AG04450 (cell line): ENCODE results near the gene ATG16L1. TPM values are rescaled to one million over a fixed set of nuclear protein-coding genes. Genes with fewer than 3 reads are reported as not detected.

Experiments used
- CTCF ChIA-PET: fragments of 300-600, 350-600 bp; formaldehyde crosslinking; extraction: SDS; loops from one replicate; lab custom pipeline; 2022; ENCODE audit warnings: antibody characterized with exemption, inconsistent platforms; lab: Charles Lee
- POLR2A ChIA-PET: fragments of 350-600 bp; formaldehyde crosslinking; extraction: SDS; loops from one replicate; lab custom pipeline; 2021; ENCODE audit warnings: antibody characterized with exemption, inconsistent platforms; lab: Yijun Ruan, JAX
- DNase-seq: peaks from one replicate; pipeline ENCODE4 v3.0.0-alpha.2; 2011; ENCODE audit warnings: low read depth, low spot score
- H3K27ac ChIP-seq: one replicate; pipeline ENCODE4 v1.5.1; 2012; ENCODE audit warnings: low read depth, low read length, control low read depth
- H3K27me3 ChIP-seq: one replicate; pipeline ENCODE4 v1.6.0; 2012; ENCODE audit warnings: low read length; ENCODE audit not compliant: control insufficient read depth, insufficient read depth
- H3K4me3 ChIP-seq: 2 replicates; pipeline ENCODE4 v1.5.1; 2011; ENCODE audit warnings: mild to moderate bottlenecking, low read depth, low read length, control low read depth
- H3K9me3 ChIP-seq: 2 replicates; pipeline ENCODE4 v1.5.1; 2012; ENCODE audit warnings: low read length; ENCODE audit not compliant: control insufficient read depth, insufficient read depth
- polyA plus RNA-seq: library from polyadenylated mRNA; depleted of rRNA; stranded (reverse); fragments of >200 nt; gene quantifications from 2 replicates; pipeline ENCODE4 v1.2.3, GENCODE V29; 2011
- TF ChIP-seq, protein P1 (sequence below): IDR thresholded peaks from 2 replicates; pipeline ENCODE4 v1.5.1; 2011; ENCODE audit warnings: low read depth, low read length, control low read depth, inconsistent platforms

Gene ATG16L1
- polyA plus RNA-seq, 1 experiment, result 32.8 TPM

- H3K9me3 ChIP-seq, result no peaks in the 10 kb centered on the region
- H3K27me3 ChIP-seq, result peaks cover 5% of the 10 kb centered on the region
- TF ChIP-seq, protein P1, sequence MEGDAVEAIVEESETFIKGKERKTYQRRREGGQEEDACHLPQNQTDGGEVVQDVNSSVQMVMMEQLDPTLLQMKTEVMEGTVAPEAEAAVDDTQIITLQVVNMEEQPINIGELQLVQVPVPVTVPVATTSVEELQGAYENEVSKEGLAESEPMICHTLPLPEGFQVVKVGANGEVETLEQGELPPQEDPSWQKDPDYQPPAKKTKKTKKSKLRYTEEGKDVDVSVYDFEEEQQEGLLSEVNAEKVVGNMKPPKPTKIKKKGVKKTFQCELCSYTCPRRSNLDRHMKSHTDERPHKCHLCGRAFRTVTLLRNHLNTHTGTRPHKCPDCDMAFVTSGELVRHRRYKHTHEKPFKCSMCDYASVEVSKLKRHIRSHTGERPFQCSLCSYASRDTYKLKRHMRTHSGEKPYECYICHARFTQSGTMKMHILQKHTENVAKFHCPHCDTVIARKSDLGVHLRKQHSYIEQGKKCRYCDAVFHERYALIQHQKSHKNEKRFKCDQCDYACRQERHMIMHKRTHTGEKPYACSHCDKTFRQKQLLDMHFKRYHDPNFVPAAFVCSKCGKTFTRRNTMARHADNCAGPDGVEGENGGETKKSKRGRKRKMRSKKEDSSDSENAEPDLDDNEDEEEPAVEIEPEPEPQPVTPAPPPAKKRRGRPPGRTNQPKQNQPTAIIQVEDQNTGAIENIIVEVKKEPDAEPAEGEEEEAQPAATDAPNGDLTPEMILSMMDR, result no peak
- POLR2A ChIA-PET, result no interaction called here
- CTCF ChIA-PET, result interaction anchor here (1.1 kb wide), 1 partner anchor 10 kb away, joined by 3 read pairs; the partner anchor contains the start of gene ATG16L1
- no peak overlapping the region for H3K4me3 ChIP-seq
- DNase-seq, result no peak
- H3K27ac ChIP-seq, result no peak overlapping the region
These were observed 10.6 kb upstream of the ATG16L1 start for GRCh38 chr2:233240897-233241296.

DNA sequence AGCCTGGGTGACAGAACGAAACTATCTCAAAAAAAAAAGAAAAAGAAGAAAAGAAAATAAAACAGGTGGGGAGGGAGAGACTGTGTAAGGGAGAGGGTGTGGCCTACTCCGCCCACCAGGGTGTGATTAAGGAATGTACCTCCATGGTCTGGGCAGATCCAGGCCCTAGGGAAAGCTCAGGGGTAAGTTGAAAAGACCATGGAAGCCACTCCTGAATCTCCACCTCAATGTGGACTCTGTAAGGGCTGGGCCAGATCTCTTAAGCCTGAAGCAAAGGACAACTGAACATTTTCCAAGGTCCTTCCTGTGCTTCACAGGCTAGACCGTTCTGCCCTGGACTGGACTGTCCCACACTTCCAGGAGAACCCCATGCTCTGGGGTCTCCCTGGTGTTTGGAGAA lies 9.7 kb upstream of the ATG16L1 start:
- CTCF ChIA-PET, result interaction anchor here (0.8 to 1.5 kb wide), 2 partner anchors 10 to 188 kb away, joined by 4 to 6 read pairs; partner anchors contain the start of gene ATG16L1
- Histone ChIP-seq H3K4me3 (no peak overlapping the region), H3K9me3 (no peaks in the 10 kb centered on the region), H3K27ac (no peak overlapping the region), H3K27me3 (peaks cover 2% of the 10 kb centered on the region)
- TF ChIP-seq, protein P1, result no peak
- POLR2A ChIA-PET, result no interaction called here
- no peak for DNase-seq

GRCh38 chr2:233242231-233242927 lies 9.1 kb upstream of the ATG16L1 start:
- TF ChIP-seq, protein P1, result no peak
- ChIA-PET POLR2A (no interaction called here), CTCF (interaction anchor here (0.8 to 1.5 kb wide), 2 partner anchors 9 to 189 kb away, joined by 4 to 6 read pairs; partner anchors contain the start of gene ATG16L1)
- H3K4me3 ChIP-seq, result no peak overlapping the region
- DNase-seq, result no peak
- peaks cover 2% of the 10 kb centered on the region for H3K27me3 ChIP-seq
- no peak overlapping the region for H3K27ac ChIP-seq
- H3K9me3 ChIP-seq, result no peaks in the 10 kb centered on the region

- CTCF ChIA-PET, result interaction anchor here (1.5 kb wide), 1 partner anchor 8 kb away, joined by 6 read pairs; the partner anchor contains the start of gene ATG16L1
- H3K9me3 ChIP-seq, result no peaks in the 10 kb centered on the region
- no peak overlapping the region for H3K27ac ChIP-seq
- H3K4me3 ChIP-seq, result no peak overlapping the region
- TF ChIP-seq, protein P1, result no peak
- H3K27me3 ChIP-seq, result peaks cover 2% of the 10 kb centered on the region
- POLR2A ChIA-PET, result interaction anchor here (0.7 kb wide), 1 partner anchor 9 kb away, joined by 4 read pairs; no protein-coding TSS in a partner anchor
- no peak for DNase-seq
These were observed 8.1 kb upstream of the ATG16L1 start for GRCh38 chr2:233243348-233243747.

DNA sequence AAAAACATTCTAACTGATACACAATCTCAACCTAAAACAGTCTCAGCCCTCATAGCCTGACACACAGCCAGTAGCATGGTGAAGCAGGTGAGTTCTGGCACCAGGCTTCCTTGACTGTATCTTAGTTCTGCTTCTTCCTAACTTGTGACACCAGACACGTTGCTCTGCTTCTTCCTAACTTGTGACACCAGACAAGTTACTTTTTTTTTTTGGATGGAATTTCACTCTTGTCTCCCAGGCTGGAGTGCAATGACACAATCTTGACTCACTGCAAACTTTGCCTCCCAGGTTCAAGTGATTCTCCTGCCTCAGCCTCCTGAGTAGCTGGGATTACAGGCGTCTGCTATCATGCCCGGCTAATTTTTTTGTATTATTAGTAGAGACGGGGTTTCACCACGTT lies 6.7 kb upstream of the ATG16L1 start:
- POLR2A ChIA-PET, result no interaction called here
- H3K27ac ChIP-seq, result no peak overlapping the region
- DNase-seq, result no peak
- H3K4me3 ChIP-seq, result no peak overlapping the region
- H3K9me3 ChIP-seq, result no peaks in the 10 kb centered on the region
- CTCF ChIA-PET, result no interaction called here
- peaks cover 2% of the 10 kb centered on the region for H3K27me3 ChIP-seq
- TF ChIP-seq, protein P1, result no peak
